Brain microvascular endothelial cell (primary cell): ENCODE data around the gene UBASH3A.

Experiments used
- DNase-seq: peaks from one replicate; pipeline ENCODE4 v3.0.0-alpha.2; 2020
- H3K27ac ChIP-seq: fragments of 250-450 bp; sonication (Bioruptor Pico); 2 replicates; pipeline ENCODE4 v1.5.1; 2020; ENCODE audit warnings: mild to moderate bottlenecking, moderate library complexity
- H3K27me3 ChIP-seq: fragments of 250-450 bp; sonication (Bioruptor Pico); replicated peaks from 2 replicates; pipeline ENCODE4 v1.5.1; 2020; ENCODE audit warnings: mild to moderate bottlenecking
- H3K36me3 ChIP-seq: fragments of 250-450 bp; sonication (Bioruptor Pico); replicated peaks from 2 replicates; pipeline ENCODE4 v1.5.1; 2020; ENCODE audit warnings: mild to moderate bottlenecking
- H3K4me3 ChIP-seq: 2 replicates; pipeline ENCODE4 v1.5.1; 2011; ENCODE audit warnings: low read depth, mild to moderate bottlenecking, control low read depth, low read length, moderate library complexity
- in situ Hi-C: cut with HindIII; loops from 2 replicates; pipeline ENCODE4 v1.10.0; 2017; ENCODE audit warnings: low sequenced_read_pairs, low pct_ligation_motif_present
- TF ChIP-seq, protein P1 (sequence below): IDR thresholded peaks from 2 replicates; pipeline ENCODE4 v1.5.1; 2011; ENCODE audit warnings: low read depth, mild to moderate bottlenecking, moderate library complexity, low read length, control low read depth, inconsistent platforms; ENCODE audit errors: missing control alignments

UBASH3A gene

DNA sequence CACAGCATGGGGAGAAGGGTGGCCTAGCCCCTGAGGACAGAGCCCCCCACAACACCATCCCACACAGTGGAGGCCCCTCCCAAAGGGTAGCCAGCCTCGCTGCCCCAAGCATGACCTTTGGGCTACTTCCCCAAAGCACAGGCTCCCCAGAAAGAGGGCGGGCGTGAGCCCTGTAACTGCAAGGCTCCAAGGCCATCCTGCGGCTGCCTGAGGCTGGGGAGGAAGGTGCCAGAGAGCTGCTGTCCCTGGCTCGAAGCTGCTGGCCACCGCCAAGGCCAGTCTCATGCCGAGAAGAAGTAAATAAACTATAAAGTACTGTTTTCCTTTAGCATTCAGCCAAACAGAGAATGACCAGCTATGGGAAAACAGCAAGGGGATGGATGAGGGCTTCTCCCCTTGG is 27.5 kb downstream of the UBASH3A start:
- no peak overlapping the region for H3K4me3 ChIP-seq
- no peak for DNase-seq
- TF ChIP-seq, protein P1, sequence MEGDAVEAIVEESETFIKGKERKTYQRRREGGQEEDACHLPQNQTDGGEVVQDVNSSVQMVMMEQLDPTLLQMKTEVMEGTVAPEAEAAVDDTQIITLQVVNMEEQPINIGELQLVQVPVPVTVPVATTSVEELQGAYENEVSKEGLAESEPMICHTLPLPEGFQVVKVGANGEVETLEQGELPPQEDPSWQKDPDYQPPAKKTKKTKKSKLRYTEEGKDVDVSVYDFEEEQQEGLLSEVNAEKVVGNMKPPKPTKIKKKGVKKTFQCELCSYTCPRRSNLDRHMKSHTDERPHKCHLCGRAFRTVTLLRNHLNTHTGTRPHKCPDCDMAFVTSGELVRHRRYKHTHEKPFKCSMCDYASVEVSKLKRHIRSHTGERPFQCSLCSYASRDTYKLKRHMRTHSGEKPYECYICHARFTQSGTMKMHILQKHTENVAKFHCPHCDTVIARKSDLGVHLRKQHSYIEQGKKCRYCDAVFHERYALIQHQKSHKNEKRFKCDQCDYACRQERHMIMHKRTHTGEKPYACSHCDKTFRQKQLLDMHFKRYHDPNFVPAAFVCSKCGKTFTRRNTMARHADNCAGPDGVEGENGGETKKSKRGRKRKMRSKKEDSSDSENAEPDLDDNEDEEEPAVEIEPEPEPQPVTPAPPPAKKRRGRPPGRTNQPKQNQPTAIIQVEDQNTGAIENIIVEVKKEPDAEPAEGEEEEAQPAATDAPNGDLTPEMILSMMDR, result no peak
- no peaks in the 10 kb centered on the region for H3K36me3 ChIP-seq
- H3K27ac ChIP-seq, result no peak overlapping the region
- in situ Hi-C loops, result no loop called here
- H3K27me3 ChIP-seq, result no peaks in the 10 kb centered on the region

DNA sequence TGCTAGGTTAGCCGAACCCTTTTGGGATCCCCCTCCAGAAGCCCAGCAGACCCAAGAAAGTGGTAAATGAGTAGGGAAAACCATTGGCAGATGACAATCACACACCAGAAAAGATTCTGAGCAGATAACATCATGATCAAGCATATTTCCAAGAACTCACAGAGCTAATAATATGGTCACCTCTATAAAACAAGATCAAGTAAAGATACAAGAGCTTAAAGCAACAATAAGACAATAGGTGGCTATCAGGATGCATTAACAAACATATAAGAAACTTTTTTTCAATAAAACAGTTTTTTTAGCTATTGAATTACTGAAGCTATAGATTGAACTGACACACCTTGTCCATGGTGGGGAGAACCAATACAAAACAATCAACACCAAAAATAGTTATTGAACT is 29.0 kb downstream of the UBASH3A start:
- Histone ChIP-seq H3K36me3 (no peaks in the 10 kb centered on the region), H3K4me3 (no peak overlapping the region), H3K27ac (no peak overlapping the region), H3K27me3 (no peaks in the 10 kb centered on the region)
- no peak for DNase-seq
- TF ChIP-seq, protein P1, result no peak
- in situ Hi-C loops, result no loop called here

DNA sequence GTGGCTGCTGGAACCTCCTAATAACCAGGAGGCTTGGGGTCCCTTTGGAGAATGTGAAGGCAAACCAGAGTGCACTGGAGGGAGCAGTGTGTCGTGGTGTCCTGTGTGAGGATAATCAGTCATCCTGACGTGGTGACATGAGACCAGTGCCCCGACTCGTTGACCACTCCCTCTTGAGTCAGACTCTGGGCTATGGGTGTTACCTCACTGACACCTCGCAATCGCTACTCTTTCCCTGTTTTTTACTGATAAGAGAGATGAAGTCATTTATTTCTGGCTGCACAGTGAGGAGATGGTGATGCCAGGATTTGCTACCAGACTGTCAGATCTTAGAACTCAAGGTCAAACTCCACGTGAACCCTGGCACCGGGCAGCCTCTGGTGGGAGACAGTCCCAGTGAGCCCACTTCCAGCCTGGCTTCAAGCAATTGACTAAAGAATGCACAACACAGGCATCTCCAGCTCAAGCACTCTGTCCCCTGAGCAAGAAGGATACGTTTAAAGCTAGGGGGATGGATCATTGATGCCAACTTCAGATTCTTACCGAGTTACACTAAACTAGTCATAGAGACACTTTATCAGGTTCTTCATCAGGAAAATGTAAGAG is 30.3 kb downstream of the UBASH3A start:
- in situ Hi-C loops, result no loop called here
- Histone ChIP-seq H3K27ac (no peak overlapping the region), H3K27me3 (no peaks in the 10 kb centered on the region), H3K36me3 (no peaks in the 10 kb centered on the region), H3K4me3 (no peak overlapping the region)
- no peak for DNase-seq
- TF ChIP-seq, protein P1, result no peak

- no peak for DNase-seq
- in situ Hi-C loops, result no loop called here
- H3K27me3 ChIP-seq, result no peaks in the 10 kb centered on the region
- TF ChIP-seq, protein P1, result no peak
- no peak overlapping the region for H3K27ac ChIP-seq
- H3K36me3 ChIP-seq, result no peaks in the 10 kb centered on the region
- H3K4me3 ChIP-seq, result no peak overlapping the region
Observed at GRCh38 chr21:42434884-42435283, 31.2 kb downstream of the UBASH3A start.

DNA sequence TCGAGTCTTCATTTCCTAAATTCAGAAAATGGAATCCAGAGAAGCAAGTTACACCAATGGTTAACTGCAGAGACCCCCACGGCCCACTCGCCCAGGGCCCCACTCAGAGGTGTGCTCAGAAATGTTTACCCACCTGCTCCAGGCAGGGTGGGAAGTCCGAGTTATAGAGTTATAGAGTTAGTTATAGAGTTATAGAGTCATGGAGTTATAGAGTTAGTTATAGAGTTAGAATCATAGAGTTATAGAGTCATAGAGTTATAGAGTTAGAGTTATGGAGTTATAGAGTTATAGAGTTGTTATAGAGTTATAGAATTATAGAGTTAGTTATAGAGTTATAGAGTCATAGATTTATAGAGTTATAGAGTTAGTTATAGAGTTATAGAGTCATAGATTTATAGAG is 31.7 kb downstream of the UBASH3A start:
- TF ChIP-seq, protein P1, result no peak
- H3K27ac ChIP-seq, result no peak overlapping the region
- H3K4me3 ChIP-seq, result no peak overlapping the region
- DNase-seq, result no peak
- no peaks in the 10 kb centered on the region for H3K36me3 ChIP-seq
- H3K27me3 ChIP-seq, result no peaks in the 10 kb centered on the region
- in situ Hi-C loops, result no loop called here

DNA sequence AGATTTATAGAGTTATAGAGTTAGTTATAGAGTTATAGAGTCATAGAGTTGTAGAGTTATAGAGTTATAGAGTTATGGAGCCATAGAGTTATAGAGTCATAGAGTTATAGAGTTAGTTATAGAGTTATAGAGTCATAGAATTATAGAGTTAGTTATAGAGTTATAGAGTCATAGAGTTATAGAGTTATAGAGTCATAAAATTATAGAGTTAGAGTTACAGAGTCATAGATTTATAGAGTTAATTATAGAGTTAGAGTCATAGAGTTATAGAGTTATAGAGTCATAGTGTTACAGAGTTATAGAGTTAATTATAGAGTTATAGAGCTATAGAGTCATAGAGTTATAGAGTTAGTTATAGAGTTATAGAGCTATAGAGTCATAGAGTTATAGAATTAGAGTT is 32.1 kb downstream of the UBASH3A start:
- in situ Hi-C loops, result no loop called here
- no peak overlapping the region for H3K4me3 ChIP-seq
- no peaks in the 10 kb centered on the region for H3K27me3 ChIP-seq
- TF ChIP-seq, protein P1, result no peak
- no peak overlapping the region for H3K27ac ChIP-seq
- no peak for DNase-seq
- no peaks in the 10 kb centered on the region for H3K36me3 ChIP-seq
